Esophagus squamous epithelium (tissue), 4 donors: ENCODE measurements around the gene INHBC.

Experiments
- POLR2A ChIP-seq, 4 donors: fragments of 450-650 bp; IDR thresholded peaks; one replicate each; pipeline ENCODE4 v1.6.1; 2017; ENCODE audit warnings: antibody characterized with exemption in 4 of 4, mild to moderate bottlenecking in 4 of 4, moderate library complexity in 3 of 4
- TF ChIP-seq, protein P1 (sequence below), 6 experiments: fragments of 450-650 bp in 4 of 6; fragments of 200-600 bp in 2 of 6; sonication (generic) in 2 of 6; IDR thresholded peaks; one replicate each; pipeline ENCODE4 v1.5.1; 2016 to 2019; ENCODE audit warnings: antibody characterized with exemption in 6 of 6, mild to moderate bottlenecking in 4 of 6, moderate library complexity in 4 of 6

DNA sequence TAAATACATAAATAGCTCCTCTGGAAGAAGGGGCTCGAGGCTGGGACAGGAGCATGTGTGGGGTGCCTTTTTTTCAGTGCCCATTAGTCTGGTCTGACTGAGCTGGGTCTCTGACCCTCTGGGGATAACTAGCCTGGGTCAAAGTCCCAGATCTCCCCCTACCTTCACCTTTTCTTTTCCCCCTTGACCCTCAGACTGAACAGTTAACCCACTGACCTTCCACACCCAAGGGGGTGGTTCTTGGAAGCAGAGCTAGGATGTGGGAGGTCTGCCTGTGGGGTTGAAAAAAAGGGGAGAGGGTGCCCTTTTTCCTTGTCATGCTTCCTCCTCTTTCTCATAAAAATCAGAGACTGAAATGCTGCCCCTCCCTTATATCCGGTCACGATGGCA lies 24.1 kb downstream of the INHBC start:
- TF ChIP-seq, protein P1, sequence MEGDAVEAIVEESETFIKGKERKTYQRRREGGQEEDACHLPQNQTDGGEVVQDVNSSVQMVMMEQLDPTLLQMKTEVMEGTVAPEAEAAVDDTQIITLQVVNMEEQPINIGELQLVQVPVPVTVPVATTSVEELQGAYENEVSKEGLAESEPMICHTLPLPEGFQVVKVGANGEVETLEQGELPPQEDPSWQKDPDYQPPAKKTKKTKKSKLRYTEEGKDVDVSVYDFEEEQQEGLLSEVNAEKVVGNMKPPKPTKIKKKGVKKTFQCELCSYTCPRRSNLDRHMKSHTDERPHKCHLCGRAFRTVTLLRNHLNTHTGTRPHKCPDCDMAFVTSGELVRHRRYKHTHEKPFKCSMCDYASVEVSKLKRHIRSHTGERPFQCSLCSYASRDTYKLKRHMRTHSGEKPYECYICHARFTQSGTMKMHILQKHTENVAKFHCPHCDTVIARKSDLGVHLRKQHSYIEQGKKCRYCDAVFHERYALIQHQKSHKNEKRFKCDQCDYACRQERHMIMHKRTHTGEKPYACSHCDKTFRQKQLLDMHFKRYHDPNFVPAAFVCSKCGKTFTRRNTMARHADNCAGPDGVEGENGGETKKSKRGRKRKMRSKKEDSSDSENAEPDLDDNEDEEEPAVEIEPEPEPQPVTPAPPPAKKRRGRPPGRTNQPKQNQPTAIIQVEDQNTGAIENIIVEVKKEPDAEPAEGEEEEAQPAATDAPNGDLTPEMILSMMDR (IDR thresholded peaks at IDR 0.05) = no peak
- no peak for TF ChIP-seq POLR2A (IDR thresholded peaks at IDR 0.05)
